GM18498 (cell line): ENCODE measurements around the gene PRKG2.
"Not testable (repeated sequence)": the region's sequence is repeated elsewhere in the genome, so short reads cannot be mapped to it uniquely, and the experiment has no call there.

Source experiments
- ATAC-seq: cut with Tn5 transposase; IDR thresholded peaks from one replicate; pipeline ENCODE4 v1.9.1; 2021; ENCODE audit warnings: mild to moderate bottlenecking, moderate library complexity; ENCODE audit not compliant: unreplicated experiment

The PRKG2 gene, protein sequence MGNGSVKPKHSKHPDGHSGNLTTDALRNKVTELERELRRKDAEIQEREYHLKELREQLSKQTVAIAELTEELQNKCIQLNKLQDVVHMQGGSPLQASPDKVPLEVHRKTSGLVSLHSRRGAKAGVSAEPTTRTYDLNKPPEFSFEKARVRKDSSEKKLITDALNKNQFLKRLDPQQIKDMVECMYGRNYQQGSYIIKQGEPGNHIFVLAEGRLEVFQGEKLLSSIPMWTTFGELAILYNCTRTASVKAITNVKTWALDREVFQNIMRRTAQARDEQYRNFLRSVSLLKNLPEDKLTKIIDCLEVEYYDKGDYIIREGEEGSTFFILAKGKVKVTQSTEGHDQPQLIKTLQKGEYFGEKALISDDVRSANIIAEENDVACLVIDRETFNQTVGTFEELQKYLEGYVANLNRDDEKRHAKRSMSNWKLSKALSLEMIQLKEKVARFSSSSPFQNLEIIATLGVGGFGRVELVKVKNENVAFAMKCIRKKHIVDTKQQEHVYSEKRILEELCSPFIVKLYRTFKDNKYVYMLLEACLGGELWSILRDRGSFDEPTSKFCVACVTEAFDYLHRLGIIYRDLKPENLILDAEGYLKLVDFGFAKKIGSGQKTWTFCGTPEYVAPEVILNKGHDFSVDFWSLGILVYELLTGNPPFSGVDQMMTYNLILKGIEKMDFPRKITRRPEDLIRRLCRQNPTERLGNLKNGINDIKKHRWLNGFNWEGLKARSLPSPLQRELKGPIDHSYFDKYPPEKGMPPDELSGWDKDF

DNA sequence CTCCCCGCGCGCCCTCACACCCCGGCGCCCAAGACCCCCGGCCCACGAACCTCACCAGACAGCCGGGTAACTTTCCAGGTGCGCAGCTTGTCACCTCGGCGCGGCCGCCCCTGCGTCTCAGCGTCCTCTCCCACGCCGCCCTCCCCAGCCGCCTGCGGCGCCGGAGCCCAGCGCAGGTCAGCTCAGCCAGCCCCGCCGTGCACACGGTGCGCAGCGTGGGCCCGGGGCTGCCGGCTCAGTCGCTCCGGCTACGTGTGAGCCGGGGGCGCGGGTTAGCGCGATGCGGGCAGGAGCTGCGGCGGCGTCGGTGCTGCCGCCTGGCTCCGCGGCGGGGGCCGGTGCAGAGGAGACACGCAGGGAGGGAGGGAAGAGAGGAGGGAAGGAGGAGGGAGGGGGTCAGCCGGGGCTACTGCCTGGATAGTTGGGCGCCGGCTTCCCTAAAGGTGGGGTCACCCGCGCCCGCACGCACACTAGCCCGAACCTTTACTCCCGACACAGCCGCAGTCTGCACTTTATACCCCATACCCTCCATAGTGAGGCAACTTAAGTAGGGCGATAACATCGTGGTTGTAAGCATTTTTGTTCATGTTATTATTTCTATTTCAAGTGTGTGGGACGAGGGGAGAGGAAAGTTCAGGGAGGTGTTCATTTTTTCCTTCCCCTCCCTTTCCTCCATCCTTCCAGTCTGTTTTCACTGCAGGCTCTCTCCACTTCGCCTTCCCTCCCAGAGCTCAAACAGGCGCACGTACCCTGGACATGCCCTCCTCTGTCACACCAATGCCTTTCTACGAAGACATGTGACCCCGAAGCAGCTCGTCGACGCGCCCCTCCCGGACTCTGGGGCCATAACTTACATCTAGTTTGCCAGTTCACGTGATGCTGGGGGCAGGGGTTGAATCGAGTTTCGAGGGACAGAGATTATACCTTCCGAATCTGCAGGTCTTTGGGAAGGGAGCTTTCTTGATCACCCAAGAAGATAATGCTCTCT is at the start of gene PRKG2:
PRKG2 (minus strand) TSS at position 342 of the 988 bp plus-strand sequence. CDS start 10,175 bp downstream, outside the sequence.
- no peak for ATAC-seq

DNA sequence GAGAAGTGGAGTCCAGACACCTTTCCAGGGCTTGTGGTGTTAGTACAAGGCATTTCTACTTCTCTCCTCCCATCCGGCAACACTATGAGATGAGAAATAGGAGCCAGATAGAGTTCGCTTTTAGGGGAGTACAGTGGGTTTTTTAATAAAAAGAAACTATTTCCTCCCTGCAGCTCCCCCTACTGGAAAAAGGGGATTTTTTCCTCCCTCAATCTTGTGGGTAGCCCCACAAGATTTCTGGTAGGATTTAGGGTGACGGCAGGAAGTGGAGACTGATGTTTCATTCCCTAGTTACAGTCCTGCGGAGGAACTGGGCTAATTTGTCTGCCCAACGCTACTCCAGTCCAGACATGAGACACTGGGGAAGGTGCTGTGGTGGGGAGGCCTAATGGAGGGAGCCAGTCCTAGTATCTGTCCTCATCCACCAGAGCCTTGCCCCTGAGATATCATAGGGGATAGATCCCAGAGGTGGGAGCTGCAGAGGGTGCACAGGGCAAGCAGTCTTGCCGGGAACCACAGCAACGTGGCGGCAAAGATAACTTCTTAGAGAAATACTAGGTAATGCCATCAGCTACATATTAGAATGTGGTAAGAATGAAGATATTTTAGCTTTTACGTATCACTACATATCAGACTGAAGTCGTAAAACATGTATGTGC is 45.5 kb upstream of the PRKG2 start:
- ATAC-seq: no peak

DNA sequence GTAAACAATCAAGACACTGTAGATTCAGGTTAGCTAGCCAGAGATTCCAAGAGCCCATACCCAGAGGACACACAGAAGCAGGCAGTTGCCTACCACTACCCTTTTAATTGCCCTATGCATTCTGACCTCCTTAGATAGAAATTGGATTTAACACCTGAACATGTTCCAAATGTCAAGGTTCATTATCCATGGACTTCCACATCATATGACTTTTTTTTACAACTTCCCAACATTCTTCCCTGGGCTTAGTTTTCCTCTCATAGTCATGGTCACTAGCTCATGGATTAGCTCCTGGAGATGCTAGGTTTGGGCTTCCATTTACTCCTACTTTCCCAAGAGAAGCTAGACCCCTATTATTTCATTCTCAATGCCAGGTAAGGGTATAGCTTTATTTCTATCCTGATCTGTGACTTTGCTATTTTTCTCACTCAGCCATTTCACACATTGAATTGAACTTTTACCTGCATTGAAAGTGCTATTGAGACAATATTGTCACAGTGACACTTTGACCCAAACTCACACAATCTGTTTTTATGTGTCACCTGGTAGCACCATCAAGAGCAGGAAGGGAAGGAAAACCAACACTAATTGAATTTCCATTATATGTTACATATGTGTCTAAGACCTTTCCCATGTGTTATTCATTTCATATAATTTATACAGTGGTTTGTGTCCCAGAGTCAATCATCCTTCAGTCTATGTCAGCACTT is 44.0 kb upstream of the PRKG2 start:
- ATAC-seq: no peak

DNA sequence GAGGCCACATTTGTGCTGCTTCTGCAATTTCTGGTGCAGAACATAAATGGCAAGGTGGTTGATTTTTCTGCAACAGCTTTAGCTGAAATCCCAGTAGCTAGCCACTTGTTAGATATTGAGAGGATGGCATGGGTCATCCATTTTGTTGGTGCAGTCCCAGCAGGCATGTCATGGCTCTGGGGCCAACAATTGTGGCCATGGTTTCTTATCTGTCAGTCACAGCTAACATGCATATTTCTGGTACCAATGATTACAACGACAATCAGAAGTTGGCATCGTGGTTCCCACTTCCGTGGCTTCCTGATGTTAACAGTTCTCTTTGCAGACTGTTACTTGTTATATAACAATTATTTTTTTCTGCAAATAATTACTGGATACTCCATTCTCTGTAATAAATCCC is 42.8 kb upstream of the PRKG2 start:
- ATAC-seq: no peak

DNA sequence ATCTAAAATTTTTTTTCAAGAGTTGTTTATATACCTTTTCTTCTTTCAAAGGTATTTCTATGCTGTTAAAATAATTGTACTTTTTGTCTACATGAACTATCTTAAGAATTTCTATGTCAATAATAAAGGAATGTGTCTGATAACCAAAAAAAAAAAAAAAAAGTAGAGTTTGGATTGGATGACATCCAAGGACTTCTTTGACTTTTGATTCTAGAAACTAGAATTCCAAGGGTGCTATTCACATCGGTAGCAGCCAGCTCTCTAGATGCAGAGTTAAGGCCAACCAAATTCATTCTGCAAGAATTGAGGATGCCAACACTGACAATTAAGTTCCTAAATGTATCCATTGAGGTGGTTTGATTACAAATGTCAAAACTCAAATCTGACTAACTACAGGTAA is 42.0 kb upstream of the PRKG2 start:
- no peak for ATAC-seq

DNA sequence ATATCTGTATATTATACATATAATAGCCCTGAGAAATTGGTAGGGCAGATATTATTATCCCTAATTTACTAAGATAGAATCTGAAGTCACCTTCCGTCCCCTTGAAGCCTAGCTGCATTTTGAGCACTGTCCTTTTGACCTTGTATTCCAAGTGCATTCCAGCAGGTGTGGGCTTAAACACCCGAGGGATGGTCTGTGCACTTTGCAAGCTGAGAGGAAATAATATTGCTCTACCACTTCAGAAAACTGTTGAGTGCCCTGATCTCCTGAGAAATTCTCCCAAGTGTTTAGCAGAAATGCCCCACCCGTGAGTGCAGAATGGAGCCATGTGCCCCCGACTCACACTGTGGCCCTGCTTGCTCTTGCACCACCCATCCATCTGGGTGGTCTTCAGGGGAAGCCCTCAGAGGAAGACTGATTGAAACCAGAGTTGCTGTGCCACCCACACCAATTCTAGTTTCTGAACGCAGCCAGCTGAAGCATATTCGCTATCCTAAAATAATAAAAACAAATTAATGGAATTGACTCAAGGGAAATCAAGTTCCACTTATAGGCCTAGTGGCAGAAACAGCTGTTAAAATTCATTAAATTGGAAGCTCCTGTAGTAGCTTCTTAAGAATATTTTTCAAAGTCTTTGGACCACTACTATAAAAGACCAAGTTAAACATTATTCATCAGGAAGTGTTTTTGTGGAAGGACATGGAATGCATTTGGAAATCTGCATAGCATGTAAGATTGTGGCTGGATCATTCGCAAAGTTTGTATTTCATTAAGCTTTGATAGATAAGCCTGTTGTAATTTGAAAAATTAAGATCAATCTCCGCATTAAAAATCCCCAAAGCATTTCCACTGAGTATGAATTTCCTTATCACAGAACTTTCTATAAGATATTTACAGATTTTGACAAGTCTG is 41.3 kb upstream of the PRKG2 start:
- no peak for ATAC-seq

DNA sequence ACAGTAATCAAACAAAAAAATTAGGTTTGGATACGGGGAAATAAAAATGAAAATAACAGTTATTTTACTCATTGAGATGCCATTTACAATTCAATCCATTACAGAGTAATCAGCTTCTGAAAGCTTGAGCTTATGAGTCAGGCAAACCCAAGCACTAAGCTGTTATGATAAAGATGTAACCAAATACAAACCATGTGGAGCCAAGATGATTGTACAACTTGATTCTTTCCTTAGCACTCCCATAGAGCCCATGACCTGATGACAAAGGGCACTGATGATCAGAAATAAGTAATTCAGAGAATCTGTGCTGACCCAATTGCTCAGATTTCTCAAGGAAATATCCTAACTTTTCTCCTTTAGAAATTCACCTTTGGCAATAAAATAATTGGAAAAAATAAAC is 40.5 kb upstream of the PRKG2 start:
- no peak for ATAC-seq

DNA sequence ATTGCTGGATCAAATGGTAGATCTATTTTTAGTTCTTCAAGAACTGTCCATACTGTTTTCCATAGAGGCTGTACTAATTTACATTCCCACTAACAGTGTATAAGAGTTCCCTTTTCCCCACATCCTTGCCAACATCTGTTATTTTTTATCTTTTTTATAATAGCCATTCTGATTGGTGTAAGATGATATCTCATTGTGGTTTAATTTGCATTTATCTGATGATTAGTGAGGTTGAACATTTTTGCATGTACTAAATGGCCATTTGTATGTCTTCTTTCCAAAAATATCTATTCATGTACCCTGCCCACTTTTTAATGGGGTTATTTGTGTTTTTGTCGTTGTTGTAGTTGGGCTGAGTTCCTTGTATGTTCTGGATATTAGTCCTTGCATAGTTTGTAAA is 35.4 kb upstream of the PRKG2 start:
- ATAC-seq: no peak

DNA sequence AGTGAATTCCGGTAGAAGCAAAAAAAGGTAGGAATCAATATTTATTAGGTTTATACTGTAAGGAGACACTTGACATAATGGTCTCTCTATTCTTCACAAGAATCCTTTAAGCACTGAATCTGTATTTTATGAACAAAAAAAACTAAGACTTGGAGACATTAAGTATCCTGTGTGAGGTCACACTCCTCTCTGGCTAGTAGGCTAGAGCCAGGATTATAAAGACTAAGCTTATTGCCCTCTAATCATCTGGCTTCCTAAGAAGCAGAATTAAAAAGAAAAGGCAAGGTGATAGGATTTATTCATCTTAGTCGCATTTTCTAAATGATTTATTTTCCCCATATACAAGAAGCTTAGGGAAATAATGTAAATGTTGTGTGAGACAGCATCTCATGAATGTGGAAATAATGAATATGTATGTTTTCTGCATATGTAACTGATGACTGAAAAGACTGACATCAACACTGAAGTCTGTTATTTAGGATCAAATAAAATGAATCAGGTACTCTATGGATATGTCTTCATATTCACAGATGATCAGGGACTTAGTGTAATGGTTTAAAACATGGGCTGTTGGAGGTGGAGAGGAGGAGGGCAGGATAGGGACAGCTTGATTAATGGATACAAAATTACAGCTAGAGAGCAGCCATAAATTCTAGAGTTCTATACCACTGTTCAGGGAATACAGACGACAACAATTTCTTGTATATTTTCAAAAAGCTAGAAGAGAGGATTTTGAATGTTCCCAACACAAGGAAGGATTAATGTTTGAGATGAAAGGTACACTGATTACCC is 30.4 kb upstream of the PRKG2 start:
- ATAC-seq: no peak

DNA sequence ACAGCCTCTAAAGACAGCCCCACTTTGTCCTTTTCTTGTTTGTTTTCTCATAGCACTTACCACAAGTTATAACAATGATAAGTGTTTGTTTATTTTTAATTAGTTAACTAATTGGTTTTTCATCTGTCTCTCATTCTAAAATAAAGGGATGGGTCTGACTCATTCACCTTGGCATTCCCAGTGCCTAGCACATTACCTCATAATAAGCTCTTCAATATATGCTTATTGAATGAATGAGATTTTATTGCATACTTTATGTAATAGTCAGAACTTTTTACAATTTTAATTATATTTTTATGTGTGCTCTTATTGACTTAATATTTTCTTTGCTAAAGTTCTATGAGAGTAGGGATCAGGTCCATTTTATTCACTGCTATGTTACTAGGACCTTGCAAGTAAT is 22.8 kb upstream of the PRKG2 start:
- ATAC-seq: no peak

DNA sequence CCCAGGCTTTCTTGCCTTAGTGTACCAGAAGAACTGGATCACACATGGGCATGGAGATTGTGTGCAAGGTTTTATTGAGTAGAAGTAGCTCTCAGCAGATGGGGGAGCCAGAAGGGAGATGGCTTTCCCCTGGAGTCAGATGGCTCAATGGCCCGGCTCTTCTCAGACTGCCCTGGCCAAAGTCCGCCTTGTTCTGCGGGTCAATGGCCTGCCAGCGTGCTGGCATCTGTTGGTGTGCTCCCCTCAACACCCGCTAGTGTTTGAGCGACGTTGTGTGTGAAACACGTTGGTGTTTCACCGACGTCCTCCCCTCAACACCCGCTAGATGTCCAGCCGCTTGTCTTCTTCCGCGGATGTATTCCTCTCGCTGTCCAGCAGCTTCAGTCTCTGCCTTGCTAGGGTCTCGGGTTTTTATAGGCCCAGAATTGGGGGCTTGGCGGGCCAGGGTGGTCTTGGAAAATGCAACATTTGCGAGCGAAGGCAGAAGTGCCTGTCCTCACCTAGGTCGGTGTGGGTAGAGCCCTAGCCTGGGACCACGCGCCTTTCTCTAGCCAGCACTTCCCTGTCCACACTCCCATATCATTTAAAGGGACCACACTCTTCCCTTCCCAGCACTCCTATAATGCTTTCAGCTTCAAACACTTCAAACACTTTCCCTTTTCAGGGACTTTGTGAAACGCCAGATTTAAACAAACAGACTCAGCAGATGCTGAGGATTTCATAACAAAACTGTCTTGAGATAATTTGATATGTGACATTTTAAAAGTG is 21.1 kb upstream of the PRKG2 start:
- ATAC-seq: no peak

DNA sequence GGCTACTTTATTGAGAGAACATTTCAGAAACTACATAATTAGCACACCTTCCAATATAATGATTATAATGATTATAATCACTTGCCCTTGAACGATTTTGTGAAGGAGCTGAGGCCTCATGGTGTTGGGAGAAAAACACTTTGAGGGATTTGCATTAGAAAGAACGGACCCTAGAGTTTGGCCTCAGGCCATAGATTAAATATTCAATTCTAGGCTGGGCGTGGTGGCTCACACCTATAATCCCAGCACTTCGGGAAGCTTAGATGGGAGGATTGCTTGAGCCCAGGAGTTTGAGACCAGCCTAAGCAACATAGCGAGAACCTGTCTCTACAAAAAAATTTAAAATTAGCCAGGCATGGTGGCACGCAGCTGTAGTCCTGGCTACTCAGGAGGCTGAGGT is 12.9 kb upstream of the PRKG2 start:
- ATAC-seq: no peak

DNA sequence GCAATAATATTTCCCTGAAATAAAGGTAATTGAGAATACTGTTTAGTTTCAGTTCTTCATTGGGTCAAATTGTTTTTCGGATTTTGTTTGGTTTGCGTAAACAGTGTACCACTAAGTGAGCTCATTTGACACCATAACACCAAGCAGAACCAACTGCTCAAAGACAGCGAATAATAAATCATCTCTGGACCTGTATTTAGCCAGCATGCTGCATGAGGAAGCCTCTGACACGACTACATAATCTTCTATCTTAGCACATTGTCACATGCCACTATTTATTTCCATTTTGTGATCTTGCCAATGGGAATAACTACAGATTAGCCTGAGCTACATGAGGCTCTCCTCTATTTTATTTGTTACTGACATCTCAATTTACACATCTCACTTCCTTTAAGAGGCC is 12.1 kb upstream of the PRKG2 start:
- ATAC-seq: no peak

DNA sequence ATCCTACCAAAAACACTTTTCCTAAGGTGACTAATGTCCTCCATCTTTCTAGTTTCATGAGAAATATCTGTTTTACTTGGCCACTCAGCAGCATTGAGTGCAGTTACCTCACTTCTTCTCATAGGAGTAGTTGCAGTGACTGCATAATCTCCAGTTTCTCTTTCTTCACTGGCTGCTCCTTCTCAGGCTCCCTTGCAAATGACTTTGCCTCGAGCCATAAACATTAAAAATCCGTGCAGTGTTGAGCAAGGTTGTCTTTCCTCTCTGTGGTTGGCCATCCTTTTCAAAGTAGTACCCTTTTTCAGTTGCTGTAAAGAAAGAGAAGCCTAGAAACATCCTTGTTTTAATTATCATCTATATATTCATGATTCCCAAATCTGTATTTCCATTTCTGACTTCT is 10.2 kb upstream of the PRKG2 start:
- no peak for ATAC-seq

DNA sequence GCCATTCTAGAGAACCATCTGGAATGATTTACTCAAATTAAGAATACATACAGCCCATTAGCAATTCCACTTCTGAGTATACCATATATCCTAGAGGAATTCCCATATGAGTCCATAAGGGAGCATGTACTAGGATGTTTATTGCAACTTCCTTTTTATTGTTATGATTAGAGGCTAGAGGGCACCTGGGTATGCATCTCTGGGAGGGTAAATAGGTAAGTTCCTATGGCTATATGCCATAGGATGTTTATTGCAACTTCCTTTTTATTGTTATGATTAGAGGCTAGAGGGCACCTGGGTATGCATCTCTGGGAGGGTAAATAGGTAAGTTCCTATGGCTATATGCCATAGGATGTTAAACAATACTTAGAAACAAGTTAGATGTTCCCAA is 7.1 kb upstream of the PRKG2 start:
- not testable (repeated sequence) for ATAC-seq

DNA sequence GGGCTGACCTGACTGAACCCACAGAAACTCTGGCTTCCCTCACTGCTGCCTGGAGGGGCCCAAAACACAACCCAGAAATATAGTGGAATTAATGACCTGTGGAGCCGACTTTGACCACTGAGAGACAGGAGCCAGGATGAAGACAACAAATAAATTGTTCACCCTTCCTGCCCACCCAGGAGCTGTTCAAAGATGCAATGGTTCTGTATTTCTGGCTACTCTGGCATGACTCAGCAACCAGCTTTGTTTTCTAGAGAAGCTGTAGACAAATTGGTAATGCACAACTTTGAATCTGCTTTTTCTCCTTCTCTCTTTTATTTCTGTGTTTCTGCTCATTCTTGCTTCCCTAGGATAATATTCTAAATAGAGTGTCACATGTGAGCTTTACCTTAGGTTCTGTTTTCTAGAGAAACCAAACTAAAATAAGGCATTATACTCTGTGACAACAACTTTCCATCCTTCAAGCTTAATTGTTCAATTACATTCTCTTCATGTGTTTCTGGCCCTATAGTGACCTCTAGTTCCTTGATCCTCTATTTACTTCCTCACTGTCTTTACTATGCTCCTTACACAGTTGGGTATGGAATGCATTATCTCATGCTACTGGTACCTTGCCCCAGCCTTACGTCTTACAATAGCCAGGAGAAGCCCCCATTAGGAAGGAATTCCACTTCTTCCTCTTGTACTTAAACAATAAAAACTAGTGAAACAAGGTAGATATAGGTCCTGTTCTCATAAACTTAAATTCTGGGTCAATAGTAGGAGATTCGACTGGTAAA is 6.5 kb upstream of the PRKG2 start:
- ATAC-seq: no peak

DNA sequence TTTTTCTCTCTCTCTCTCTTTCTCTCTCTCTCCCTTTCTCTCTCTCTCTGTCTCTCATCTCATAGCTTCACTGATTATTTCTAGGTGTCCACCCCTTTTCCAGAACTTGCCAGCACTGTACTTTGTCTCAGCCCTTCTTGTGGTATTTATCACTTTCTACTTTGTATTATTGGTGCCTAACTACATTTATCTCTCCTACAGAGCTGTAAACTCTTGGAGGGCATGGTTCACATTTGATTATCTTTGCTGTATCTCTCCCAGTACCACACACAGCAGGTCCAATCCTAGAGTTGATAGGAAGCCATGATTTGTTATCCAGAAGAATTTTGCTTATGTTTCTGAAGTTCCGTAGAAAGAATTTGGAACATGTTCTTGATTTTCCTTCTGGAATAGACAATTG is 5.2 kb upstream of the PRKG2 start:
- ATAC-seq: no peak
